HepG2 (cell line): ENCODE data around the gene KRTAP5-6. TPM values are rescaled to one million over a fixed set of nuclear protein-coding genes. Genes with fewer than 3 reads are reported as not detected.

Source experiments
- DPF2 ChIP-seq: sonication (generic); formaldehyde crosslinking; IDR thresholded peaks from 2 replicates; pipeline ENCODE4 v1.4.0; 2020; ENCODE audit warnings: mild to moderate bottlenecking, low read depth, missing genetic modification reagents, borderline replicate concordance
- JARID2 ChIP-seq: sonication (generic); formaldehyde crosslinking; IDR thresholded peaks from 2 replicates; pipeline ENCODE4 v1.8.1; 2023; ENCODE audit warnings: missing genetic modification reagents, inconsistent platforms; ENCODE audit not compliant: insufficient replicate concordance
- MXD4 ChIP-seq: IDR thresholded peaks from 2 replicates; pipeline ENCODE4 v1.6.1; 2016; ENCODE audit warnings: mild to moderate bottlenecking, missing biosample characterization, missing genetic modification reagents
- RNF219 ChIP-seq: sonication (generic); formaldehyde crosslinking; IDR thresholded peaks from 2 replicates; pipeline ENCODE4 v1.5.0; 2020; ENCODE audit warnings: mild to moderate bottlenecking, missing genetic modification reagents
- SNAPC2 ChIP-seq: sonication (generic); formaldehyde crosslinking; IDR thresholded peaks from 2 replicates; pipeline ENCODE4 v1.8.1; 2022; ENCODE audit warnings: mild to moderate bottlenecking, missing genetic modification reagents
- SOX6 ChIP-seq, 2 experiments: fragments of 450-650 bp in 1 of 2; sonication (generic) in 1 of 2; formaldehyde crosslinking in 1 of 2; IDR thresholded peaks; 2 replicates each; pipeline versions ENCODE4 v1.4.0 to v1.6.1; 2017 to 2020; ENCODE audit warnings: antibody characterized with exemption in 1 of 2, mild to moderate bottlenecking in 1 of 2, missing genetic modification reagents in 1 of 2
- SP1 ChIP-seq, 2 experiments: fragments of 450-650 bp in 1 of 2; sonication (generic) in 1 of 2; formaldehyde crosslinking in 1 of 2; IDR thresholded peaks; 2 replicates each; pipeline versions ENCODE4 v1.4.0 to v1.6.1; 2016 to 2020; ENCODE audit warnings: missing genetic modification reagents in 1 of 2
- TEF ChIP-seq: sonication (generic); formaldehyde crosslinking; IDR thresholded peaks from 2 replicates; pipeline ENCODE4 v1.5.0; 2020; ENCODE audit warnings: missing genetic modification reagents
- TFE3 ChIP-seq: IDR thresholded peaks from 2 replicates; pipeline ENCODE4 v1.6.1; 2016
- ZKSCAN8 ChIP-seq: IDR thresholded peaks from 2 replicates; pipeline ENCODE4 v1.6.1; 2016; ENCODE audit warnings: borderline replicate concordance, missing genetic modification reagents, missing compliant biosample characterization
- ZNF597 ChIP-seq: sonication (generic); formaldehyde crosslinking; IDR thresholded peaks from 2 replicates; pipeline ENCODE4 v1.5.0; 2020; ENCODE audit warnings: missing genetic modification reagents
- ZNF615 ChIP-seq: sonication (generic); formaldehyde crosslinking; IDR thresholded peaks from 2 replicates; pipeline ENCODE4 v1.5.0; 2020; ENCODE audit warnings: mild to moderate bottlenecking, missing genetic modification reagents, borderline replicate concordance
- ZNF691 ChIP-seq: sonication (generic); formaldehyde crosslinking; IDR thresholded peaks from 2 replicates; pipeline ENCODE4 v1.4.0; 2020; ENCODE audit warnings: missing genetic modification reagents, low read depth, mild to moderate bottlenecking, borderline replicate concordance
- ZXDC ChIP-seq: sonication (generic); formaldehyde crosslinking; IDR thresholded peaks from 2 replicates; pipeline ENCODE4 v1.5.0; 2020; ENCODE audit warnings: mild to moderate bottlenecking, missing genetic modification reagents
- polyA plus RNA-seq, 8 experiments: library from polyadenylated mRNA; depleted of rRNA in 3 of 8; stranded (reverse) in 7 of 8; unstranded in 1 of 8; fragments of >200 nt; fragmentation: Illumina TruSeq in 4 of 8; extraction: Trizol in 4 of 8; gene quantifications; 2 replicates each; pipeline versions ENCODE4 v1.2.1 to v1.2.3, GENCODE V29; 2011 to 2016; ENCODE audit warnings: low read depth in 4 of 8, missing spikeins in 1 of 8, mixed read lengths in 1 of 8; ENCODE audit not compliant: insufficient read depth in 1 of 8
- total RNA-seq, 5 experiments: library from RNA; depleted of rRNA; stranded (reverse); fragments of >200 nt; fragmentation: Illumina TruSeq; extraction: Trizol; gene quantifications; 2 replicates each; pipeline ENCODE4 v1.2.3, GENCODE V29; 2016; ENCODE audit warnings: low read depth in 1 of 5
- TF ChIP-seq, protein P1 (sequence below): sonication (generic); formaldehyde crosslinking; IDR thresholded peaks from 2 replicates; pipeline ENCODE4 v1.4.0; 2020; ENCODE audit warnings: missing genetic modification reagents

Gene KRTAP5-6
- total and polyA plus RNA-seq, 2 of the 13 experiments (the other 11 are each of a cell fraction or from before 2014, with no cell fraction given), result not detected

- TF ChIP-seq TEF, result no peak
- no peak for TF ChIP-seq ZNF615 (CRISPR knock-in tag)
- TF ChIP-seq SNAPC2, result no peak
- no peak; the same call in 1 of the 2 replicates for TF ChIP-seq ZNF691 (CRISPR knock-in tag)
- no peak for TF ChIP-seq MXD4 (CRISPR knock-in tag)
- TF ChIP-seq JARID2, result no peak
- no peak for TF ChIP-seq RNF219
- no peak for TF ChIP-seq DPF2
- no peak for TF ChIP-seq SP1 (IDR thresholded peaks at IDR 0.05)
- TF ChIP-seq SP1 (CRISPR knock-in tag; IDR thresholded peaks at IDR 0.05), result no peak
- peak; percentile 56; the same call in 1 of the 2 replicates for TF ChIP-seq ZKSCAN8 (CRISPR knock-in tag)
- no peak for TF ChIP-seq SOX6 (IDR thresholded peaks at IDR 0.05)
- peak; percentile 73 for TF ChIP-seq SOX6 (CRISPR knock-in tag; IDR thresholded peaks at IDR 0.05)
- TF ChIP-seq ZNF597, result no peak
- TF ChIP-seq, protein P1, sequence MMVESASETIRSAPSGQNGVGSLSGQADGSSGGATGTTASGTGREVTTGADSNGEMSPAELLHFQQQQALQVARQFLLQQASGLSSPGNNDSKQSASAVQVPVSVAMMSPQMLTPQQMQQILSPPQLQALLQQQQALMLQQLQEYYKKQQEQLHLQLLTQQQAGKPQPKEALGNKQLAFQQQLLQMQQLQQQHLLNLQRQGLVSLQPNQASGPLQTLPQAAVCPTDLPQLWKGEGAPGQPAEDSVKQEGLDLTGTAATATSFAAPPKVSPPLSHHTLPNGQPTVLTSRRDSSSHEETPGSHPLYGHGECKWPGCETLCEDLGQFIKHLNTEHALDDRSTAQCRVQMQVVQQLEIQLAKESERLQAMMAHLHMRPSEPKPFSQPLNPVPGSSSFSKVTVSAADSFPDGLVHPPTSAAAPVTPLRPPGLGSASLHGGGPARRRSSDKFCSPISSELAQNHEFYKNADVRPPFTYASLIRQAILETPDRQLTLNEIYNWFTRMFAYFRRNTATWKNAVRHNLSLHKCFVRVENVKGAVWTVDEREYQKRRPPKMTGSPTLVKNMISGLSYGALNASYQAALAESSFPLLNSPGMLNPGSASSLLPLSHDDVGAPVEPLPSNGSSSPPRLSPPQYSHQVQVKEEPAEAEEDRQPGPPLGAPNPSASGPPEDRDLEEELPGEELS (CRISPR knock-in tag), result peak; percentile 82
- TF ChIP-seq TFE3 (CRISPR knock-in tag), result peak; percentile 87
- TF ChIP-seq ZXDC (CRISPR knock-in tag), result no peak
Observed at GRCh38 chr11:1654388-1655167, 42.4 kb upstream of the KRTAP5-6 start (continued).
